Measurements from ENCODE around the gene PTPRM.

DNA sequence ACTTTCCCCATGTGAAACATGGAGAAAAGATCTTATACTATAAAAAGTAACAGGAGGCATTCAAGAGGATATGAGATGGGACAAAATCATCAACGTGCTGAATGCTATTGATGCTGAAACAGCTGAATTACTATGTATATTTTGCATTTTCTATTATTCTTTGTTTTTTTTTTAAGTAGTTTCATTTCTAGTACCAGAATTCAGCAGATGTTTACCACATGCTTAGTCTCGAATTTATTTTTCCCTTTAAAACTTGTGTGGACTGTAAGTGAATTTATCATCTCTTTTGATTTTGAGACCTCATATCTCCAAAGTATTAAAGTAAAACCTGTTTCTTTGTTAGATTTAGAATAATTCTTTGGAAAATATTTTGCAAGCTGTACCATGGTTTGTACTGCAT lies 205.8 kb downstream of the PTPRM start:
- TF ChIP-seq POLR2AphosphoS5 (IDR thresholded peaks at IDR 0.05; ENCODE audit: low read depth, low read length) (no peak), POLR2A (IDR thresholded peaks at IDR 0.05; ENCODE audit: low read depth, low read length) (no peak), TAF1 (IDR thresholded peaks at IDR 0.05; ENCODE audit: borderline replicate concordance, low read depth, low read length) (no peak)

Measured in GM12892 (cell line).